Measurements from ENCODE around the gene RALGAPA1. TPM values are rescaled to one million over a fixed set of nuclear protein-coding genes. Genes with fewer than 3 reads are reported as not detected.

RALGAPA1 gene
- total and polyA plus RNA-seq, 9 of the 15 experiments (the other 6 are each of a cell fraction or from before 2014, with no cell fraction given), result 2.5 to 16.3 (median 6.2) TPM

DNA sequence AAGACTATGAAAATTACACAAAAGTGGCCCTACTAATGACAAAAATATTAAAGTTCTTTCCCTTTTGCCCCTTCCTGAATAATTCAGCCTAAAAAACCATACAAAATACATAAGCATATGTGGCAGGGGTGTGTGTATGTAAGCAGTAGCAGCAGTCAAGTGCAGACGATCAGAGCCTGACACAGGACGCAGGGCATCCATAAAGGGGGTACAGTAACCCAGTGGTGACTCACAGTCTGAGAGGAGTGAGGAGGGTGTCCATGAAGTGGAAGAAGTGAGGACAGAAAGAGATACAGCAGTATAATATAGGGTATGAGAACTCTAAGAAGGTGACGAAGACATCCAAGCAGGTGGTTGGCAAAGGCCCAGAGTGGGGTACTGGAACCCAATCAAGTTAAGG is 56.7 kb downstream of the RALGAPA1 start (continued):
- no peak for TF ChIP-seq ZNF778 (CRISPR knock-in tag; IDR thresholded peaks at IDR 0.05)
- no peak for TF ChIP-seq CXXC5 (CRISPR knock-in tag; IDR thresholded peaks at IDR 0.05)
- TF ChIP-seq, protein P1, sequence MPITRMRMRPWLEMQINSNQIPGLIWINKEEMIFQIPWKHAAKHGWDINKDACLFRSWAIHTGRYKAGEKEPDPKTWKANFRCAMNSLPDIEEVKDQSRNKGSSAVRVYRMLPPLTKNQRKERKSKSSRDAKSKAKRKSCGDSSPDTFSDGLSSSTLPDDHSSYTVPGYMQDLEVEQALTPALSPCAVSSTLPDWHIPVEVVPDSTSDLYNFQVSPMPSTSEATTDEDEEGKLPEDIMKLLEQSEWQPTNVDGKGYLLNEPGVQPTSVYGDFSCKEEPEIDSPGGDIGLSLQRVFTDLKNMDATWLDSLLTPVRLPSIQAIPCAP (CRISPR knock-in tag; IDR thresholded peaks at IDR 0.05; ENCODE audit: borderline replicate concordance), result no peak
- TF ChIP-seq IFI16 (CRISPR knock-in tag; IDR thresholded peaks at IDR 0.05), result no peak
- TF ChIP-seq ZC3H8 (IDR thresholded peaks at IDR 0.05), result no peak

DNA sequence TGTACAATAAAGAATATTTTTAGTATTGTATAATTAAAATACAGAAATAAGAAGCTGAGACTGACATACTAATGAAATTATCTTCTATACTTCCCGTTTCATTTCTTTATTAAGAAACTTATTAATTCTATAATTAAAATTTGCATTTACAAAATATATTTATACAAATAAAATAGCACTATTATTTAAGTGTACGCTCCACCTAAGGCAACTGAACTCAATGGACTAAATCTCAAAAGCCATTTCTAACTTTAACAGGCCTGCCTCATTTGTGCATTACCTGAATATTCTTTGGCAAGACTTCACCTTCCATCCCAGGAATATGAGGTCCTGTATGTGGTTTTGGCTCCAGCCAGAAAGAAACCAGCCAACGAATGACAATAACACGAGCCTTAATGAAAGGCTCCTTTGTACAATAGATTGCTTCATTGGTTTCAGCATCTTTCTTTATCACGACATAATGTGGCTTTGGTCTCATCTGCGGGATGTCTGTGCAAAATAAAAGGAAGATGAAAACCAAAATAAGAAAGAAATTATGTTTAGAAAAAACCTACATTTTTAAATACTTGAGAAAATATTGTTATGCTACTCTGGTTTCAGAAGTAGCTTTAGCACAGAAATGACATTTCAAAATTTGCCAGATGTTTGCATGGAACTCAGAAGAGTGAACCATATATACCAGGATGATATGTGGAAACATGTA is 58.7 kb downstream of the RALGAPA1 start:
- ATAC-seq (no peak), FAIRE-seq (no peak), DNase-seq (ENCODE audit: extremely low read depth in 1 of 4, low spot score in 3 of 4) (no peak)
- H3K9me1 ChIP-seq (ENCODE audit: control insufficient read depth, insufficient read depth, low read length), result no peaks in the 10 kb centered on the region
- H4K20me1 ChIP-seq (replicated peaks; ENCODE audit: control insufficient read depth, insufficient read depth, low read length), result no peaks in the 10 kb centered on the region
- no peaks in the 10 kb centered on the region for H3K79me2 ChIP-seq (ENCODE audit: control insufficient read depth, insufficient read depth, low read length)
- no peak overlapping the region for H3K9ac ChIP-seq (ENCODE audit: insufficient read depth in 1 of 2, low read depth in 2 of 2, low read length in 2 of 2)
- H3K9me3 ChIP-seq (replicated peaks; ENCODE audit: control insufficient read depth, insufficient read depth, low read depth, low read length), result no peaks in the 10 kb centered on the region
- H3K4me3 ChIP-seq, result no peak overlapping the region
- in situ Hi-C loops (cut with MboI) (no loop called here), intact Hi-C loops (cut with micrococcal nuclease) (no loop called here)
- ChIA-PET CTCF (ENCODE audit: low intra/inter-chr PET ratio) (no interaction called here), POLR2A (no interaction called here)
- H3K27me3 ChIP-seq (ENCODE audit: control insufficient read depth in 2 of 2, insufficient read depth in 2 of 2, low read length in 2 of 2), result no peaks in the 10 kb centered on the region
- H3K36me3 ChIP-seq (ENCODE audit: control insufficient read depth, insufficient read depth, low read length), result no peaks in the 10 kb centered on the region; the same call in 2 of the 3 replicates
- no peaks in the 10 kb centered on the region for H3K4me1 ChIP-seq (replicated peaks in 1 of 2; ENCODE audit: control insufficient read depth in 2 of 2, insufficient read depth in 2 of 2, low read length in 2 of 2)
- H3K4me2 ChIP-seq (ENCODE audit: insufficient read depth, low read length), result no peak overlapping the region
- 84% methylated on average over 4 of the region's 6 CpGs for WGBS (ENCODE audit: insufficient coverage, low coverage, missing lambda C conversion rate)
- BruUV-seq (replicated peaks), result no TSS peak
- H2AFZ ChIP-seq (ENCODE audit: low read depth, low read length), result no peak overlapping the region
- H3K27ac ChIP-seq (ENCODE audit: extremely low read depth, low read depth, low read length), result no peak overlapping the region
- TF ChIP-seq HSF4 (CRISPR knock-in tag; IDR thresholded peaks at IDR 0.05; ENCODE audit: borderline replicate concordance) (no peak), TCF7L2 (IDR thresholded peaks at IDR 0.05; ENCODE audit: low read depth, low read length) (no peak), HMG20B (CRISPR knock-in tag; IDR thresholded peaks at IDR 0.05) (no peak), RUNX1 (IDR thresholded peaks at IDR 0.05; ENCODE audit: low read depth) (no peak), CBFA2T3 (IDR thresholded peaks at IDR 0.05) (no peak), PTRF (tag; IDR thresholded peaks at IDR 0.05) (no peak), NFE2 (IDR thresholded peaks at IDR 0.05; ENCODE audit: low read depth) (no peak)
- TF ChIP-seq, protein P2, sequence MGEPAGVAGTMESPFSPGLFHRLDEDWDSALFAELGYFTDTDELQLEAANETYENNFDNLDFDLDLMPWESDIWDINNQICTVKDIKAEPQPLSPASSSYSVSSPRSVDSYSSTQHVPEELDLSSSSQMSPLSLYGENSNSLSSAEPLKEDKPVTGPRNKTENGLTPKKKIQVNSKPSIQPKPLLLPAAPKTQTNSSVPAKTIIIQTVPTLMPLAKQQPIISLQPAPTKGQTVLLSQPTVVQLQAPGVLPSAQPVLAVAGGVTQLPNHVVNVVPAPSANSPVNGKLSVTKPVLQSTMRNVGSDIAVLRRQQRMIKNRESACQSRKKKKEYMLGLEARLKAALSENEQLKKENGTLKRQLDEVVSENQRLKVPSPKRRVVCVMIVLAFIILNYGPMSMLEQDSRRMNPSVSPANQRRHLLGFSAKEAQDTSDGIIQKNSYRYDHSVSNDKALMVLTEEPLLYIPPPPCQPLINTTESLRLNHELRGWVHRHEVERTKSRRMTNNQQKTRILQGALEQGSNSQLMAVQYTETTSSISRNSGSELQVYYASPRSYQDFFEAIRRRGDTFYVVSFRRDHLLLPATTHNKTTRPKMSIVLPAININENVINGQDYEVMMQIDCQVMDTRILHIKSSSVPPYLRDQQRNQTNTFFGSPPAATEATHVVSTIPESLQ (CRISPR knock-in tag; IDR thresholded peaks at IDR 0.05), result no peak
- TF ChIP-seq, protein P3, sequence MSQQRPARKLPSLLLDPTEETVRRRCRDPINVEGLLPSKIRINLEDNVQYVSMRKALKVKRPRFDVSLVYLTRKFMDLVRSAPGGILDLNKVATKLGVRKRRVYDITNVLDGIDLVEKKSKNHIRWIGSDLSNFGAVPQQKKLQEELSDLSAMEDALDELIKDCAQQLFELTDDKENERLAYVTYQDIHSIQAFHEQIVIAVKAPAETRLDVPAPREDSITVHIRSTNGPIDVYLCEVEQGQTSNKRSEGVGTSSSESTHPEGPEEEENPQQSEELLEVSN (IDR thresholded peaks at IDR 0.05; ENCODE audit: borderline replicate concordance in 1 of 2, extremely low read depth in 1 of 2, insufficient read depth in 1 of 2, insufficient read length in 1 of 2, low read depth in 1 of 2, low read length in 1 of 2, poor library complexity in 1 of 2, severe bottlenecking in 1 of 2), result no peak
- TF ChIP-seq, protein P4, sequence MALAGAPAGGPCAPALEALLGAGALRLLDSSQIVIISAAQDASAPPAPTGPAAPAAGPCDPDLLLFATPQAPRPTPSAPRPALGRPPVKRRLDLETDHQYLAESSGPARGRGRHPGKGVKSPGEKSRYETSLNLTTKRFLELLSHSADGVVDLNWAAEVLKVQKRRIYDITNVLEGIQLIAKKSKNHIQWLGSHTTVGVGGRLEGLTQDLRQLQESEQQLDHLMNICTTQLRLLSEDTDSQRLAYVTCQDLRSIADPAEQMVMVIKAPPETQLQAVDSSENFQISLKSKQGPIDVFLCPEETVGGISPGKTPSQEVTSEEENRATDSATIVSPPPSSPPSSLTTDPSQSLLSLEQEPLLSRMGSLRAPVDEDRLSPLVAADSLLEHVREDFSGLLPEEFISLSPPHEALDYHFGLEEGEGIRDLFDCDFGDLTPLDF (CRISPR knock-in tag; IDR thresholded peaks at IDR 0.05), result no peak

All from K562 (cell line).